Common myeloid progenitor, CD34-positive (primary cell): Measurements from ENCODE around the gene GRWD1.

Experiments
- CTCF ChIA-PET: fragments of 350-600 bp; sonication (Branson Sonifier 250); formaldehyde crosslinking; loops from one replicate; lab custom pipeline; 2021; ENCODE audit warnings: antibody characterized with exemption; lab: Charles Lee
- POLR2A ChIA-PET: fragments of 350-600 bp; sonication (Branson Sonifier 250); formaldehyde crosslinking; loops from one replicate; lab custom pipeline; 2021; ENCODE audit warnings: antibody characterized with exemption; lab: Charles Lee
- DNase-seq, 3 donors: peaks; one replicate each; pipeline versions ENCODE4 v3.0.0 to v3.0.0-alpha.2; 2013
- H3K27ac ChIP-seq, 2 experiments: 1 replicate in 1 of 2; 2 replicates in 1 of 2; pipeline ENCODE4 v1.7.0; 2013; ENCODE audit warnings: inconsistent platforms in 2 of 2, low read length in 2 of 2, mild to moderate bottlenecking in 2 of 2, low read depth in 1 of 2, moderate library complexity in 1 of 2; ENCODE audit not compliant: severe bottlenecking in 2 of 2, insufficient read depth in 1 of 2, poor library complexity in 1 of 2
- H3K27me3 ChIP-seq, 5 experiments: replicated peaks in 2 of 5; 1 replicate in 3 of 5; 2 replicates in 2 of 5; pipeline versions ENCODE4 v1.6.1 to v1.7.0; 2013; ENCODE audit warnings: low read length in 4 of 5, mild to moderate bottlenecking in 2 of 5, moderate library complexity in 2 of 5, inconsistent platforms in 1 of 5; ENCODE audit not compliant: insufficient read depth in 5 of 5, control insufficient read depth in 4 of 5
- H3K36me3 ChIP-seq, 4 experiments: 1 replicate in 2 of 4; 2 replicates in 2 of 4; pipeline versions ENCODE4 v1.6.1 to v1.7.0; 2013; ENCODE audit warnings: low read length in 3 of 4, control low read depth in 1 of 4, mild to moderate bottlenecking in 1 of 4; ENCODE audit not compliant: control insufficient read depth in 4 of 4, insufficient read depth in 4 of 4
- H3K4me1 ChIP-seq, 4 experiments: 1 replicate in 3 of 4; 2 replicates in 1 of 4; pipeline versions ENCODE4 v1.6.1 to v1.7.1; 2013; ENCODE audit warnings: low read length in 3 of 4, mild to moderate bottlenecking in 3 of 4, control low read depth in 1 of 4, inconsistent platforms in 1 of 4, moderate library complexity in 1 of 4; ENCODE audit not compliant: control insufficient read depth in 4 of 4, insufficient read depth in 4 of 4; ENCODE audit errors: control extremely low read depth in 1 of 4
- H3K4me3 ChIP-seq, 7 experiments: 1 replicate in 4 of 7; 2 replicates in 3 of 7; pipeline versions ENCODE4 v1.5.1 to v1.7.0; 2013; ENCODE audit warnings: mild to moderate bottlenecking in 7 of 7, low read length in 6 of 7, moderate library complexity in 6 of 7, inconsistent platforms in 2 of 7, low read depth in 2 of 7, control low read depth in 1 of 7; ENCODE audit not compliant: insufficient read depth in 4 of 7, control insufficient read depth in 1 of 7; ENCODE audit errors: extremely low read depth in 1 of 7
- H3K9me3 ChIP-seq, 5 experiments: 1 replicate in 4 of 5; 2 replicates in 1 of 5; pipeline versions ENCODE4 v1.6.1 to v1.7.1; 2013; ENCODE audit warnings: low read length in 4 of 5, mild to moderate bottlenecking in 2 of 5, inconsistent platforms in 1 of 5, low read depth in 1 of 5, moderate library complexity in 1 of 5; ENCODE audit not compliant: control insufficient read depth in 4 of 5, insufficient read depth in 2 of 5; ENCODE audit errors: control extremely low read depth in 1 of 5
- WGBS: methylation state at CpG from one replicate; pipeline ENCODE4 v1.1.5; 2013; ENCODE audit not compliant: insufficient coverage; 5-methylcytosine and 5-hydroxymethylcytosine counted together

GRWD1 gene

GRCh38 chr19:48400018-48400742, 45.6 kb upstream of the GRWD1 start:
- POLR2A ChIA-PET: no interaction called here
- Histone ChIP-seq H3K36me3 (no peaks in the 10 kb centered on the region), H3K27ac (no peak overlapping the region), H3K4me3 (peak overlapping the region in 1 of 7 experiments; percentile 11), H3K9me3 (no peaks in the 10 kb centered on the region), H3K27me3 (peaks cover 0 to 35% (median 25%) of the 10 kb centered on the region in 5 experiments), H3K4me1 (peaks cover 0 to 32% (median 17%) of the 10 kb centered on the region in 4 experiments)
- WGBS: 67% methylated on average over 12 of the region's 14 CpGs
- DNase-seq: no peak
- CTCF ChIA-PET: interaction anchor here (1.6 to 1.7 kb wide), 2 partner anchors 9 to 14 kb away, joined by 4 read pairs; partner anchors contain the start of gene KDELR1

DNA sequence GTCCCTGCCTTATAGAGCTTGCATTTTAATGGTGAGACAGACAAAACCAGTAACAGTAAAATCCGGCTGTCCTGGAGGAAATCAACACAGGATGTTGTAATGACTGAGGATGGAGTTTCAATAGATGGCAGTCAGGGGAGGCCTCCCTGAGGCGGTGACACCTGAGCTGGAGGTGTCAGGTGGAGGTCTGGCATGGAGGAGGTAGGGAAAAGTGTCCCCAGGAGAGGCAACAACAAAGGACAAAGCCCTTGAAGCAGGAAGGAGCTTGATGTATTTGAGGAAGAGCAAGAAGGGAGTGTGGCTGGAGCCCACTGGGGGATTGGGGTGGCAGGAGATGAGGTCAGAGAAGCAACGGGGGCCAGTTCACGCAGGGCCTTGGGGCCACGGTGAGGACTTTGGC, 44.5 kb upstream of the GRWD1 start:
- ChIA-PET CTCF (interaction anchor here (0.9 to 1.7 kb wide), 3 partner anchors 10 to 183 kb away, joined by 3 to 4 read pairs (median 4); partner anchors contain the start of gene KDELR1), POLR2A (no interaction called here)
- WGBS: 96% methylated on average over 5 of the region's 5 CpGs
- Histone ChIP-seq H3K4me3 (no peak overlapping the region), H3K36me3 (no peaks in the 10 kb centered on the region), H3K9me3 (no peaks in the 10 kb centered on the region), H3K4me1 (peaks cover 0 to 32% (median 17%) of the 10 kb centered on the region in 4 experiments), H3K27ac (no peak overlapping the region), H3K27me3 (peaks cover 0 to 24% (median 17%) of the 10 kb centered on the region in 5 experiments)
- no peak for DNase-seq

GRCh38 chr19:48403606-48404005, 42.2 kb upstream of the GRWD1 start:
- Histone ChIP-seq H3K9me3 (no peaks in the 10 kb centered on the region), H3K36me3 (no peaks in the 10 kb centered on the region), H3K27ac (no peak overlapping the region), H3K4me1 (peaks cover 0 to 13% (median 6%) of the 10 kb centered on the region in 4 experiments), H3K27me3 (peaks cover 0 to 3% (median 0%) of the 10 kb centered on the region in 5 experiments), H3K4me3 (no peak overlapping the region)
- WGBS: 100% methylated on average over 1 of the region's 3 CpGs
- ChIA-PET POLR2A (no interaction called here), CTCF (interaction anchor here (0.6 to 1.3 kb wide), 5 partner anchors 8 to 74 kb away, joined by 3 to 5 read pairs (median 3); partner anchors contain the start of gene TMEM143)
- DNase-seq: peak; percentile 50 to 79 (median 72)

GRCh38 chr19:48405010-48405659, 40.6 kb upstream of the GRWD1 start:
- ChIA-PET POLR2A (no interaction called here), CTCF (interaction anchor here (0.6 to 2.4 kb wide), 4 partner anchors 10 to 114 kb away, joined by 3 to 9 read pairs (median 4); partner anchors contain the start of gene KDELR1)
- no peaks in the 10 kb centered on the region for H3K9me3 ChIP-seq
- no peaks in the 10 kb centered on the region for H3K36me3 ChIP-seq
- 93% methylated on average over 21 of the region's 27 CpGs for WGBS
- H3K4me3 ChIP-seq: no peak overlapping the region
- no peak overlapping the region for H3K27ac ChIP-seq
- peaks cover 0 to 4% (median 2%) of the 10 kb centered on the region in 4 experiments for H3K4me1 ChIP-seq
- no peaks in the 10 kb centered on the region for H3K27me3 ChIP-seq
- no peak for DNase-seq

DNA sequence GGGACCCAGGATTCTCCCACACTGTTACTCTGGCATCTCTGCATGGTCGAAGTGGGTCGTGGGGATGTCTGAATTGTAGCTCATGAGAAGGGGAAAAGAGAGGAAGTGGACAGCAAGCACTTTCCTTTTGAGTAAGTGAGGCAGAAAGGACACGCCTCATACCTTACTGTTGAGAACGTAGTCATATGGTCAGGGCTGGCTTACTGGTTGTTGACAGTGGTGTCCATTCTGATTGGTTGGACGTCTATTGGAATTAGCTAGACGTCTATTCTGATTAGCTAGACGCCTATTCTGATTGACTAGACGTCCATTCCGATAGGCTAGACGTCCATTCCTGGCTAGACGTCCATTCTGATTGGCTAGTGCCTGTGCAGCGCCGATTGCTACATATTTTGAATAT, 39.9 kb upstream of the GRWD1 start:
- Histone ChIP-seq H3K4me1 (no peaks in the 10 kb centered on the region), H3K9me3 (no peaks in the 10 kb centered on the region), H3K4me3 (no peak overlapping the region), H3K36me3 (no peaks in the 10 kb centered on the region), H3K27ac (no peak overlapping the region), H3K27me3 (no peaks in the 10 kb centered on the region)
- 90% methylated on average over 13 of the region's 13 CpGs for WGBS
- no peak for DNase-seq
- ChIA-PET POLR2A (no interaction called here), CTCF (interaction anchor here (1.3 to 2.4 kb wide), 3 partner anchors 9 to 51 kb away, joined by 3 to 9 read pairs (median 3); partner anchors contain the start of gene KDELR1)

DNA sequence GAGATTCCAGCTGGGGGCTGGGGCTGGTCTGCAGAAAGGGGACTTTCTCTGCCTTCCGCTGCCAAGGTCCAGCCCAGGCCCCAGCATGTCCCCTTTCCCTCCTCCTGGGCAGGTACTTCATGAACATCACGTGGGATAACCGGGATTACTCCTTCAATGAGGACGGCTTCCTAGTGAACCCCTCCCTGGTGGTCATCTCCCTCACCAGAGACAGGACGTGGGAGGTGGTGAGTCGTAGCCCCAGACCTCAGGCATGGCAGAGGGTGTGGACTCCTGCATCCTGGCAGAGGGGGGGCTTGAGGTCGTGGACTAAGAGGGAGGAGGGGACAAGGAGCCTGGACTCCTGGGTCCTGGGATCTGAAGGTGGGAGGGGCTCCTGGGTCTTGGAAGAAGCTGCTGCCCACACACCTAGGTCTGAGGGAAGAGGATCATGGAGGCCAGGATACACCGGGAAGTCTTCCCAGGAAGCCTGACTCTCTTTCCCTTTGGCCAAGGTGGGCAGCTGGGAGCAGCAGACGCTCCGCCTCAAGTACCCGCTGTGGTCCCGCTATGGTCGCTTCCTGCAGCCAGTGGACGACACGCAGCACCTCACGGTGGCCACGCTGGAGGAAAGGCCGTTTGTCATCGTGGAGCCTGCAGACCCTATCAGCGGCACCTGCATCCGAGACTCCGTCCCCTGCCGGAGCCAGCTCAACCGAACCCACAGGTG, 31.8 kb upstream of the GRWD1 start:
- Histone ChIP-seq H3K4me3 (peak overlapping the region in 5 of 7 experiments; percentile 47 to 73 (median 61)), H3K4me1 (peaks cover 0 to 31% (median 25%) of the 10 kb centered on the region in 4 experiments), H3K27me3 (peaks cover 0 to 13% (median 0%) of the 10 kb centered on the region in 5 experiments), H3K27ac (no peak overlapping the region), H3K9me3 (no peaks in the 10 kb centered on the region), H3K36me3 (no peaks in the 10 kb centered on the region)
- DNase-seq: no peak
- CTCF ChIA-PET: interaction anchor here (0.6 to 1.9 kb wide), 6 partner anchors 13 to 388 kb away, joined by 3 to 6 read pairs (median 4); partner anchors contain the start of gene KDELR1
- WGBS: 61% methylated on average over 23 of the region's 24 CpGs
- POLR2A ChIA-PET: no interaction called here
